Skeletal muscle satellite cell (primary cell): ENCODE measurements around the gene ZNF213.
A peak's percentile ranks its signal among the peaks of the same experiment; 100 is the strongest.

Experiments
- H3K27me3 ChIP-seq: 2 replicates; pipeline ENCODE4 v1.7.0; 2013; ENCODE audit warnings: low read length; ENCODE audit not compliant: control insufficient read depth, insufficient read depth
- H3K36me3 ChIP-seq: 2 replicates; pipeline ENCODE4 v1.7.0; 2013; ENCODE audit warnings: mild to moderate bottlenecking, control low read depth, low read length; ENCODE audit not compliant: insufficient read depth
- H3K4me1 ChIP-seq: 2 replicates; pipeline ENCODE4 v1.7.0; 2013; ENCODE audit warnings: low read length; ENCODE audit not compliant: control insufficient read depth, insufficient read depth
- H3K4me2 ChIP-seq: 2 replicates; pipeline ENCODE4 v1.7.0; 2013; ENCODE audit warnings: mild to moderate bottlenecking, low read length
- H3K4me3 ChIP-seq: 2 replicates; pipeline ENCODE4 v1.7.0; 2013; ENCODE audit warnings: low read length
- H3K9ac ChIP-seq: 2 replicates; pipeline ENCODE4 v1.7.0; 2013; ENCODE audit warnings: mild to moderate bottlenecking, low read depth, low read length, moderate library complexity
- H3K9me3 ChIP-seq: replicated peaks from 2 replicates; pipeline ENCODE4 v1.7.0; 2013; ENCODE audit warnings: mild to moderate bottlenecking, control low read depth, low read length

The ZNF213 gene

GRCh38 chr16:3094289-3095027 is 40.4 kb upstream of the ZNF213 start:
- H3K27me3 ChIP-seq, result peaks cover 34% of the 10 kb centered on the region

GRCh38 chr16:3095869-3096268 is 39.0 kb upstream of the ZNF213 start:
- H3K4me1 ChIP-seq, result peaks cover 5% of the 10 kb centered on the region
- H3K9ac ChIP-seq, result no peak overlapping the region
- peaks cover 35% of the 10 kb centered on the region for H3K27me3 ChIP-seq
- no peaks in the 10 kb centered on the region for H3K36me3 ChIP-seq
- H3K4me2 ChIP-seq, result no peak overlapping the region
- H3K4me3 ChIP-seq, result no peak overlapping the region
- H3K9me3 ChIP-seq, result no peaks in the 10 kb centered on the region

More at GRCh38 chr16:3094289-3095027, 40.4 kb upstream of the ZNF213 start:
- H3K36me3 ChIP-seq, result no peaks in the 10 kb centered on the region
- no peaks in the 10 kb centered on the region for H3K4me1 ChIP-seq
- H3K4me3 ChIP-seq, result no peak overlapping the region
- H3K9ac ChIP-seq, result no peak overlapping the region
- H3K9me3 ChIP-seq, result no peaks in the 10 kb centered on the region
- H3K4me2 ChIP-seq, result no peak overlapping the region

- Histone ChIP-seq H3K4me1 (peaks cover 5% of the 10 kb centered on the region), H3K36me3 (no peaks in the 10 kb centered on the region), H3K4me2 (no peak overlapping the region), H3K9me3 (no peaks in the 10 kb centered on the region), H3K4me3 (no peak overlapping the region), H3K9ac (no peak overlapping the region), H3K27me3 (peaks cover 31% of the 10 kb centered on the region)
These were observed 38.5 kb upstream of the ZNF213 start for GRCh38 chr16:3096362-3096761.

- H3K4me1 ChIP-seq, result peaks cover 5% of the 10 kb centered on the region
- H3K9ac ChIP-seq, result no peak overlapping the region
- H3K27me3 ChIP-seq, result peaks cover 22% of the 10 kb centered on the region
- no peak overlapping the region for H3K4me2 ChIP-seq
- no peaks in the 10 kb centered on the region for H3K36me3 ChIP-seq
- H3K9me3 ChIP-seq, result no peaks in the 10 kb centered on the region
- no peak overlapping the region for H3K4me3 ChIP-seq
These were observed 37.6 kb upstream of the ZNF213 start for GRCh38 chr16:3097266-3097665.

- peak within 1 kb of the TSS; percentile 71 for H3K4me2 ChIP-seq
- peaks cover 15% of the 10 kb centered on the region for H3K27me3 ChIP-seq
- H3K9me3 ChIP-seq, result no peaks in the 10 kb centered on the region
- H3K9ac ChIP-seq, result no peak within 1 kb of the TSS
- no peaks in the 10 kb centered on the region for H3K36me3 ChIP-seq
- peak within 1 kb of the TSS; percentile 63 for H3K4me3 ChIP-seq
- H3K4me1 ChIP-seq, result peaks cover 5% of the 10 kb centered on the region
These were observed 36.1 kb upstream of the ZNF213 start, which contains the start of gene ZSCAN10 for GRCh38 chr16:3098459-3099394. TSS of gene ZSCAN10 (minus strand) at chr16:3099294. CDS start at chr16:3092937, 6,357 bp downstream.

- H3K36me3 ChIP-seq, result no peaks in the 10 kb centered on the region
- H3K4me3 ChIP-seq, result no peak overlapping the region
- peaks cover 15% of the 10 kb centered on the region for H3K27me3 ChIP-seq
- H3K9me3 ChIP-seq, result no peaks in the 10 kb centered on the region
- no peak overlapping the region for H3K4me2 ChIP-seq
- peaks cover 5% of the 10 kb centered on the region for H3K4me1 ChIP-seq
- H3K9ac ChIP-seq, result no peak overlapping the region
These were observed 35.5 kb upstream of the ZNF213 start for GRCh38 chr16:3099395-3099731.

GRCh38 chr16:3099732-3100499 is 34.9 kb upstream of the ZNF213 start:
- H3K36me3 ChIP-seq, result no peaks in the 10 kb centered on the region
- H3K4me3 ChIP-seq, result peak overlapping the region; percentile 63
- peaks cover 5% of the 10 kb centered on the region for H3K4me1 ChIP-seq
- no peak overlapping the region for H3K9ac ChIP-seq
- H3K4me2 ChIP-seq, result peak overlapping the region; percentile 71
- peaks cover 15% of the 10 kb centered on the region for H3K27me3 ChIP-seq
- H3K9me3 ChIP-seq, result no peaks in the 10 kb centered on the region

- peaks cover 9% of the 10 kb centered on the region for H3K4me1 ChIP-seq
- no peak overlapping the region for H3K4me3 ChIP-seq
- no peak overlapping the region for H3K9ac ChIP-seq
These were observed 33.6 kb upstream of the ZNF213 start for GRCh38 chr16:3101018-3101840.

GRCh38 chr16:3101841-3102470 is 32.9 kb upstream of the ZNF213 start:
- Histone ChIP-seq H3K4me3 (no peak overlapping the region), H3K9ac (no peak overlapping the region), H3K4me2 (no peak overlapping the region), H3K27me3 (peaks cover 15% of the 10 kb centered on the region), H3K9me3 (no peaks in the 10 kb centered on the region), H3K36me3 (no peaks in the 10 kb centered on the region), H3K4me1 (peaks cover 9% of the 10 kb centered on the region)

More at GRCh38 chr16:3101018-3101840, 33.6 kb upstream of the ZNF213 start:
- Histone ChIP-seq H3K27me3 (peaks cover 15% of the 10 kb centered on the region), H3K36me3 (no peaks in the 10 kb centered on the region), H3K4me2 (no peak overlapping the region), H3K9me3 (no peaks in the 10 kb centered on the region)

GRCh38 chr16:3106205-3106928 is 28.5 kb upstream of the ZNF213 start:
- Histone ChIP-seq H3K9ac (peak overlapping the region; percentile 89), H3K27me3 (no peaks in the 10 kb centered on the region), H3K9me3 (no peaks in the 10 kb centered on the region), H3K4me2 (peak overlapping the region; percentile 100), H3K36me3 (no peaks in the 10 kb centered on the region), H3K4me3 (peak overlapping the region; percentile 89), H3K4me1 (peaks cover 7% of the 10 kb centered on the region)
